OCI-LY7 (cell line): ENCODE measurements around the gene INPP5K.

Experiments used
- CTCF ChIP-seq: fragments of 200-600 bp; sonication (generic); conservative IDR thresholded peaks from 2 replicates; pipeline ENCODE4 v1.5.1; 2014; ENCODE audit warnings: mild to moderate bottlenecking, antibody characterized with exemption, low read length, moderate library complexity, mixed read lengths
- EZH2phosphoT487 ChIP-seq: fragments of 200-600 bp; sonication (generic); IDR thresholded peaks from 2 replicates; pipeline ENCODE4 v1.6.1; 2018; ENCODE audit warnings: low read depth, borderline replicate concordance, mild to moderate bottlenecking, mixed run types, antibody characterized with exemption, low read length, moderate library complexity, mixed read lengths

GRCh38 chr17:1487939-1488825 lies 28.2 kb downstream of the INPP5K start:
- TF ChIP-seq CTCF (no peak), EZH2phosphoT487 (no peak)
